Stimulated activated CD4-positive, alpha-beta T cell treated with anti-CD3 and anti-CD28 coated beads, Interleukin-15, amount 100 ng/mL, for 48 hours (primary cell): ENCODE results near the gene GLIS1.

Source experiments
- DNase-seq, 2 donors: peaks; one replicate each; pipeline ENCODE4 v3.0.0-alpha.2; 2020; ENCODE audit warnings: low read depth in 2 of 2

The GLIS1 gene

GRCh38 chr1:53593758-53594380, 145.1 kb downstream of the GLIS1 start:
- DNase-seq = no peak

GRCh38 chr1:53592985-53593757, 145.8 kb downstream of the GLIS1 start:
- no peak for DNase-seq

GRCh38 chr1:53592521-53592982, 146.4 kb downstream of the GLIS1 start:
- DNase-seq = no peak

GRCh38 chr1:53591924-53592323, 147.0 kb downstream of the GLIS1 start:
- DNase-seq = no peak

- DNase-seq = no peak
Measured at GRCh38 chr1:53590531-53591515, 148.1 kb downstream of the GLIS1 start.

GRCh38 chr1:53590104-53590503, 148.9 kb downstream of the GLIS1 start:
- DNase-seq = no peak

GRCh38 chr1:53589043-53589887, 149.7 kb downstream of the GLIS1 start:
- DNase-seq = no peak

- DNase-seq = no peak
Measured at GRCh38 chr1:53588053-53588779, 150.7 kb downstream of the GLIS1 start.

GRCh38 chr1:53587252-53587988, 151.5 kb downstream of the GLIS1 start:
- DNase-seq = no peak

- DNase-seq = no peak
Measured at GRCh38 chr1:53586765-53587164, 152.2 kb downstream of the GLIS1 start.

GRCh38 chr1:53585565-53585964, 153.4 kb downstream of the GLIS1 start:
- no peak for DNase-seq

GRCh38 chr1:53585129-53585528, 153.8 kb downstream of the GLIS1 start:
- no peak for DNase-seq

- DNase-seq = no peak
Measured at GRCh38 chr1:53584777-53585107, 154.2 kb downstream of the GLIS1 start.

- DNase-seq = no peak
Measured at GRCh38 chr1:53583868-53584776, 154.8 kb downstream of the GLIS1 start.

- DNase-seq = no peak
Measured at GRCh38 chr1:53583021-53583867, 155.7 kb downstream of the GLIS1 start.

GRCh38 chr1:53582211-53583020, 156.5 kb downstream of the GLIS1 start:
- DNase-seq = no peak

- no peak for DNase-seq
Measured at GRCh38 chr1:53581476-53581875, 157.5 kb downstream of the GLIS1 start.
